ENCODE measurements around the gene OR4E2. TPM values are rescaled to one million over a fixed set of nuclear protein-coding genes. Genes with fewer than 3 reads are reported as not detected.
"Not testable (repeated sequence)": the region's sequence is repeated elsewhere in the genome, so short reads cannot be mapped to it uniquely, and the experiment has no call there.

The OR4E2 gene
- total RNA-seq, 6 donors from 2014 or later = not detected

- TF ChIP-seq EP300 (IDR thresholded peaks at IDR 0.05) (no peak), CTCF (IDR thresholded peaks at IDR 0.05) (no peak), POLR2AphosphoS5 (IDR thresholded peaks at IDR 0.05) (no peak), POLR2A (IDR thresholded peaks at IDR 0.05) (no peak)
- DNase-seq (no peak), ATAC-seq (ENCODE audit: low FRiP score in 2 of 2) (no peak)
- Histone ChIP-seq H3K4me1 (no peaks in the 10 kb centered on the region), H3K4me3 (no peak overlapping the region), H3K9me3 (no peaks in the 10 kb centered on the region), H3K36me3 (no peaks in the 10 kb centered on the region), H3K27ac (no peak overlapping the region), H3K27me3 (no peaks in the 10 kb centered on the region)
- WGBS, 2 donors = 59 to 65% methylated on average over 3 of the region's 3 CpGs
Measured at GRCh38 chr14:21626491-21627230, 27.0 kb upstream of the OR4E2 start.

- not testable (repeated sequence) for H3K4me3 ChIP-seq; H3K27me3 ChIP-seq; H3K36me3 ChIP-seq; ATAC-seq (ENCODE audit: low FRiP score in 2 of 2); H3K27ac ChIP-seq; DNase-seq; H3K4me1 ChIP-seq; H3K9me3 ChIP-seq
- WGBS, 2 donors = 96 to 100% methylated on average over 1 of the region's 1 CpG
Measured at GRCh38 chr14:21630503-21630902, 23.1 kb upstream of the OR4E2 start.

GRCh38 chr14:21631084-21631483 lies 22.6 kb upstream of the OR4E2 start:
- Histone ChIP-seq H3K27me3 (no peaks in the 10 kb centered on the region), H3K27ac (no peak overlapping the region), H3K4me1 (no peaks in the 10 kb centered on the region), H3K9me3 (no peaks in the 10 kb centered on the region), H3K4me3 (no peak overlapping the region), H3K36me3 (no peaks in the 10 kb centered on the region)
- no peak for DNase-seq
- 44 to 61% methylated on average over 3 of the region's 3 CpGs for WGBS, 2 donors
- TF ChIP-seq EP300 (IDR thresholded peaks at IDR 0.05) (no peak), POLR2AphosphoS5 (IDR thresholded peaks at IDR 0.05) (no peak)
- no peak for ATAC-seq (ENCODE audit: low FRiP score in 2 of 2)

- WGBS, 2 donors = 69 to 76% methylated on average over 4 of the region's 4 CpGs
- Histone ChIP-seq H3K36me3 (no peaks in the 10 kb centered on the region), H3K4me1 (no peaks in the 10 kb centered on the region), H3K9me3 (no peaks in the 10 kb centered on the region), H3K27ac (no peak within 1 kb of the TSS), H3K4me3 (no peak within 1 kb of the TSS), H3K27me3 (no peaks in the 10 kb centered on the region)
- TF ChIP-seq EP300 (IDR thresholded peaks at IDR 0.05) (no peak), POLR2AphosphoS5 (IDR thresholded peaks at IDR 0.05) (no peak), CTCF (IDR thresholded peaks at IDR 0.05) (no peak), POLR2A (IDR thresholded peaks at IDR 0.05) (no peak)
- DNase-seq = no peak
- no peak for ATAC-seq (ENCODE audit: low FRiP score in 2 of 2)
Measured at GRCh38 chr14:21634840-21635239, 18.8 kb upstream of the OR4E2 start, which contains the start of gene OR10G2. OR10G2 (minus strand) TSS chr14:21634940; CDS start chr14:21634842, 98 bp downstream.

- Histone ChIP-seq H3K27me3 (no peaks in the 10 kb centered on the region), H3K36me3 (no peaks in the 10 kb centered on the region), H3K27ac (no peak overlapping the region), H3K4me1 (no peaks in the 10 kb centered on the region), H3K9me3 (no peaks in the 10 kb centered on the region), H3K4me3 (no peak overlapping the region)
- WGBS, 2 donors = 64% methylated on average over 3 of the region's 3 CpGs
- DNase-seq (no peak), ATAC-seq (ENCODE audit: low FRiP score in 2 of 2) (no peak)
- TF ChIP-seq CTCF (IDR thresholded peaks at IDR 0.05) (no peak), POLR2AphosphoS5 (IDR thresholded peaks at IDR 0.05) (no peak), EP300 (IDR thresholded peaks at IDR 0.05) (no peak), POLR2A (IDR thresholded peaks at IDR 0.05) (no peak)
Measured at GRCh38 chr14:21642683-21643082, 11.0 kb upstream of the OR4E2 start.

- DNase-seq (no peak), ATAC-seq (ENCODE audit: low FRiP score in 2 of 2) (no peak)
- 53 to 58% methylated on average over 5 of the region's 5 CpGs for WGBS, 2 donors
- Histone ChIP-seq H3K36me3 (no peaks in the 10 kb centered on the region), H3K9me3 (no peaks in the 10 kb centered on the region), H3K4me1 (no peaks in the 10 kb centered on the region), H3K27ac (no peak overlapping the region), H3K27me3 (no peaks in the 10 kb centered on the region), H3K4me3 (no peak overlapping the region)
- TF ChIP-seq EP300 (IDR thresholded peaks at IDR 0.05) (no peak), POLR2AphosphoS5 (IDR thresholded peaks at IDR 0.05) (no peak), CTCF (IDR thresholded peaks at IDR 0.05) (no peak), POLR2A (IDR thresholded peaks at IDR 0.05) (no peak)
Measured at GRCh38 chr14:21643407-21643806, 10.2 kb upstream of the OR4E2 start.
